ENCODE results near the gene CSNK2A1.

DNA sequence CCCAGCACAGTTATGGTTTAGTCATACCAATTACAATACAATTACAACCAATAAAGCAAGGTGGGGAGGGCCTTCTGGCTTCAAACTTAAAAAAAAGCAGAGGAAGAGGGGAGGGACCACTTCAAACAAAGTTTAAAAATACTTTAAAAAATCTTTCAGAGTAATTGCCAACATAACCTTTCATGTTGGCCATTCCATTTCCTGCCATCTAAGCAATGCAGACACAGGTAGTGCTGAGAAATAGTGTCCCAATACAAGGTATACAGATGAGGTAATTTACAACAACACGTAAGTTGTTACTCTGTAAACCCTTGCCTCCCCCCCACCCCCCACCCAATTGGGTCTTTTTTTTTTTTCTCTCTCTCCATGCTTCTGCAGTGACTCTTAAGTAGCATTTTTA lies 62.4 kb downstream of the CSNK2A1 start:
- TF ChIP-seq CTCF (IDR thresholded peaks at IDR 0.05) (no peak), POLR2A (IDR thresholded peaks at IDR 0.05) (no peak)
